ENCODE measurements around the gene MOB3C.

Gene MOB3C

DNA sequence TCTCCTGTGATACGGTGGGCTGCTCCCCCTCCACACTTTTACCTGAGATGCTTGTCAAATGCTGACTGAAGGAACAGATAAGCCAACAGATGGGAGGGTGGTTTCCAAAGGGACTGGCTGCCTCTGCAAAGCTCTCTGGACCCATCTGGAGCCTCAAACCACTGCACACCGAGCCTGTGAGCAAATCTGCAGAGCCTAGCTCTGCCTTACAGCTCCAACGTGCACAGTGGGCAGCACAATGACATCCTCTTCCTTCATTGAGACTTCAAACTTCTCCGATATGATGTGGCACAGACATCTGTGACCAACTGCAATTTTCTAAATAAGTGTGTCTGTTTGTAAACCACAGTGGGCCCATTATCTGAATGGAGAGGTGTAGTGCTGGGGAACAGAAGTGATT lies 38.9 kb downstream of the MOB3C start:
- TF ChIP-seq, protein P1, sequence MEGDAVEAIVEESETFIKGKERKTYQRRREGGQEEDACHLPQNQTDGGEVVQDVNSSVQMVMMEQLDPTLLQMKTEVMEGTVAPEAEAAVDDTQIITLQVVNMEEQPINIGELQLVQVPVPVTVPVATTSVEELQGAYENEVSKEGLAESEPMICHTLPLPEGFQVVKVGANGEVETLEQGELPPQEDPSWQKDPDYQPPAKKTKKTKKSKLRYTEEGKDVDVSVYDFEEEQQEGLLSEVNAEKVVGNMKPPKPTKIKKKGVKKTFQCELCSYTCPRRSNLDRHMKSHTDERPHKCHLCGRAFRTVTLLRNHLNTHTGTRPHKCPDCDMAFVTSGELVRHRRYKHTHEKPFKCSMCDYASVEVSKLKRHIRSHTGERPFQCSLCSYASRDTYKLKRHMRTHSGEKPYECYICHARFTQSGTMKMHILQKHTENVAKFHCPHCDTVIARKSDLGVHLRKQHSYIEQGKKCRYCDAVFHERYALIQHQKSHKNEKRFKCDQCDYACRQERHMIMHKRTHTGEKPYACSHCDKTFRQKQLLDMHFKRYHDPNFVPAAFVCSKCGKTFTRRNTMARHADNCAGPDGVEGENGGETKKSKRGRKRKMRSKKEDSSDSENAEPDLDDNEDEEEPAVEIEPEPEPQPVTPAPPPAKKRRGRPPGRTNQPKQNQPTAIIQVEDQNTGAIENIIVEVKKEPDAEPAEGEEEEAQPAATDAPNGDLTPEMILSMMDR (IDR thresholded peaks at IDR 0.05; ENCODE audit: control extremely low read depth, extremely low read depth, low read depth, missing control alignments) = no peak
- ChIA-PET POLR2A (no interaction called here), CTCF (interaction anchor here (1.7 kb wide), 1 partner anchor 13 kb away, joined by 7 read pairs; no protein-coding TSS in a partner anchor)
- no peak for DNase-seq (ENCODE audit: extremely low spot score)

DNA sequence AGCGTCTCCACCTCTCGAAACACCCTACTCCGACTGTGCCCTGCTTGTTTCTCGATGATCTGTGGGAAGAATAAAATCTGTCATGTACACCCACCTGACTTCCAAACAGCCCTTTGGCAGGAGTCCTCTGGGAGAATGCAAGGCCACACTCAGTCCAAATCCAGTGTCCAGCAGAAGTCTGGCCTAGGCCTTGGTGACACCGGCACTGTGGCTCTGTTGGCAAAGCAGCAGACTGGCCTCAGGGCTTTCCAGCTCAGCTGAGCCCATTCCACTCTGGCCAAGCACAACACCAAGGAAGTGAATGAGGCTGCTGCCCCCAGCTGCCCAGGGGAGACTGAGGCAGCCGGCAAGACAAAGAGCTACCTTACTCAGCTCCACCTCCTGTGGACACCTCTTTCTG lies 40.0 kb downstream of the MOB3C start:
- ChIA-PET CTCF (interaction anchor here (0.9 to 1.7 kb wide), 4 partner anchors 14 to 149 kb away, joined by 3 to 7 read pairs (median 4); no protein-coding TSS in a partner anchor), POLR2A (no interaction called here)
- DNase-seq (ENCODE audit: extremely low spot score) = no peak
- TF ChIP-seq, protein P1 (IDR thresholded peaks at IDR 0.05; ENCODE audit: control extremely low read depth, extremely low read depth, low read depth, missing control alignments) = no peak

DNA sequence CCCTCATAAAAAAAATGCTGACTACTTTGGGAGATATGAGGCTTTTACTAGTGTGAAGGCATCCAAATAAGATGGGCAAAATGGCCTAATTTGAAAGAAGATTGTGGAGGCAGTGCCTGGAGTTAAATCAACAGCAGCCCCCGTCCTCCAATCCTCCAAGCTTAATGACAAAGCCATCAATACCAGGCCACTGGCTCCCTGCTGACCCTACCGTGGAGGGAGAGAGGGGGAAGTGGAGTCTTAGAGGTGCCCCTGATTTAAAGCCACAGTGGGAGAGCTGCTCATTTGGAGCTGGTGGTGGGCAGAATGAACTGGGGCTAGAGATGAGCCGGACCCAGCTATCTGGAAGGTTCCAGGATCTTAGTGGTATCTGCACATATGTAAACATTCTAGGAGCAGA lies 40.8 kb downstream of the MOB3C start:
- CTCF ChIA-PET = interaction anchor here (0.9 kb wide), 1 partner anchor 149 kb away, joined by 3 read pairs; no protein-coding TSS in a partner anchor
- POLR2A ChIA-PET = no interaction called here
- no peak for DNase-seq (ENCODE audit: extremely low spot score)
- TF ChIP-seq, protein P1 (IDR thresholded peaks at IDR 0.05; ENCODE audit: control extremely low read depth, extremely low read depth, low read depth, missing control alignments) = no peak

DNA sequence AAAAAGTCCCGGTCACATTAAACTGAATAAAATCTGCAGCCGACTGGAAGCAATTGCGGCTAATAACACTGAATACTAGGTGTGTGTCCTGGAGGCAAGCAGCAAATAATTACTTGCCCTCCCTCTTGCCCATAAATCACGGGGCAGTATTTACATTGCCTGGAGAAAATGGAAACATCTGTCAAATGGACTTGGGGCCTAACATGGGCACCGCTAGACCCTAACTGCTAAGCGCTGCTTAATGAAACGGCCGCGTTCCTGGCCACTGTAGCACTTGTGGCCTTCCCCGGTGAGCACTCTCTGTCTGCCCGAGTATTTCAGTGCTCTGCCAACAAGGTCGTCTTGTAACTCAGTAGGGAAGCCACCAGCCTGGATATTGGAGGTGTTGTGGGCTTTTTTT lies 41.3 kb downstream of the MOB3C start:
- POLR2A ChIA-PET = no interaction called here
- TF ChIP-seq, protein P1 (IDR thresholded peaks at IDR 0.05; ENCODE audit: control extremely low read depth, extremely low read depth, low read depth, missing control alignments) = no peak
- CTCF ChIA-PET = interaction anchor here (0.9 kb wide), 1 partner anchor 150 kb away, joined by 3 read pairs; no protein-coding TSS in a partner anchor
- DNase-seq (ENCODE audit: extremely low spot score) = no peak

DNA sequence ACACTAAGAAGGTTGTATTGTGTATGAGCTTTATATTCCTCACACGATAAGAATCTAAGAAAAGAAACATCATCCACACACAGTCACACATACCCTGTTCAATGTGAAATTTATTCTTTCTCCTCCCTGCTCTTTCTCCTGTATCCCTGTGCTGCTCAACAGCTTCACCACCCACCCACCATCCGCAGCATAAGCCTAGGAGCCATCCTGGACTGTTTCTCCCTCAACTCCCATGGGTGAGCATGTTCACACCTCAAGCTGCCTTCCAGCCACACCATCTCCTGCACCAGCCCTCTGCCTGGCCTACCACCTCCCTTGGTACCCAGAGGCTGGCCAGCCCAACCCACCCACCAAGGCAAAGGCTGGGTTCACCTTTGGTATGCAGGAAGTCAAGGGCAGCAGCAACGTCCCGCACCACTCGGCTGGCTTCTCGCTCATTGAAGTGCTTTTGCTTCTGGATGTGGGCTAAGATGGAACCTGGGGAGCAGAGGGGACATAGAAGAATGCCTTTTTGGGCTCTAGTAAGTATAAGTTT lies 44.9 kb downstream of the MOB3C start:
- TF ChIP-seq, protein P1 (IDR thresholded peaks at IDR 0.05; ENCODE audit: control extremely low read depth, extremely low read depth, low read depth, missing control alignments) = no peak
- POLR2A ChIA-PET = no interaction called here
- DNase-seq (ENCODE audit: extremely low spot score) = no peak
- CTCF ChIA-PET = interaction anchor here (1.0 kb wide), 1 partner anchor 10 kb away, joined by 3 read pairs; no protein-coding TSS in a partner anchor

DNA sequence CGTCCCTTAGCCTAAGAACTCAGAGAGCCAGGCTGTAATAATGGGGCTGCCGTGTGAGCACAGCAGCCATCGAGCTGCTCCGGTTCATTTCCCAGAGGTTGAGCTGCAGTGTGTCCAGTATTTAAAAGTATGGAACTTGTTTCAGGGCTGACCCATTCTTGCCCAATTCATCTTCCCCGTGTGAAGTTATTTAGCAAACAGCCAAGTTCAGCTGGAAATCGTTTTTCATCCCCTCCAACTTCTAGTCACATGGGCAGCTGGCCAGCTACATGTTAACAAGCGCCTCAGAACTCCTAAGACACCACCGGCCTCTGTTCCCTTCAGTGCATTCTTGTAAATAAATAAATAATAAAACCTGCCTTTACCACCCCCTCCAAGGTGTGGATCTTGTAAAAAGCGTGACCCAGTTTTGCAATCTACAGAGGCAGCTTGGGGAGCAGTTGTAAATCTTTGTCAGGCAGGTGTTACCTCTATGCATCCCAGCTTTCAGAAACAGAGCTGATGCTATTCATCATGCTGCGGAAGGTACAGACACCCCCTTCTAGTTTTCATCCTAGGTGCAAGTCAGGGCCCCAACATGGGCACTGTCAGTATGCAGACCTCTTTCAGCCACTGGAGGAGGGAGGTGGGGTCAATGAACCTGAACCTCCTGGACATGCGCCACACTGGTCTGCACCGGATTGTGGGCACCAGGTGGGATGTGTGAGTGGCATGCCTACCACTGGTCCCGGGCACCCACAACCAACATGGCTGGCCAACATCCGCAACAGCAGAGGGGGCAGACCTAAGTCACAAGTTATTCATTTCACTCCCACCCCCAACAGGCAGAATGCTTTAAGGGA lies 46.5 kb downstream of the MOB3C start:
- CTCF ChIA-PET = interaction anchor here (0.9 to 1.5 kb wide), 3 partner anchors 10 to 123 kb away, joined by 3 read pairs; no protein-coding TSS in a partner anchor

More for the DNA sequence above, 46.5 kb downstream of the MOB3C start:
- POLR2A ChIA-PET = no interaction called here
- no peak for DNase-seq (ENCODE audit: extremely low spot score)
- TF ChIP-seq, protein P1 (IDR thresholded peaks at IDR 0.05; ENCODE audit: control extremely low read depth, extremely low read depth, low read depth, missing control alignments) = no peak
